Astrocyte (in vitro differentiated cells and primary cell): Measurements from ENCODE around the gene LMTK3. TPM values are rescaled to one million over a fixed set of nuclear protein-coding genes. Genes with fewer than 3 reads are reported as not detected.

Experiments used
- DNase-seq: peaks from one replicate; pipeline ENCODE4 v3.0.0-alpha.2; 2010; ENCODE audit warnings: low read depth
- FAIRE-seq: peaks from 2 replicates; lab custom pipeline; 2011; peaks lifted over from hg19 to GRCh38; lab: Jason Lieb, UNC
- H2AFZ ChIP-seq: 2 replicates; pipeline ENCODE4 v1.6.0; 2012; ENCODE audit warnings: low read depth, low read length, inconsistent platforms
- H3K27ac ChIP-seq: 2 replicates; pipeline ENCODE4 v1.5.1; 2011; ENCODE audit warnings: low read depth, low read length, inconsistent platforms
- H3K27me3 ChIP-seq: 2 replicates; pipeline ENCODE4 v1.6.0; 2011; ENCODE audit warnings: low read length, inconsistent platforms; ENCODE audit not compliant: insufficient read depth
- H3K36me3 ChIP-seq: 2 replicates; pipeline ENCODE4 v1.5.1; 2011; ENCODE audit warnings: low read length, inconsistent platforms; ENCODE audit not compliant: insufficient read depth
- H3K4me1 ChIP-seq: 2 replicates; pipeline ENCODE4 v1.5.1; 2011; ENCODE audit warnings: low read length, inconsistent platforms; ENCODE audit not compliant: insufficient read depth
- H3K4me2 ChIP-seq: 2 replicates; pipeline ENCODE4 v1.6.0; 2012; ENCODE audit warnings: low read length, inconsistent platforms
- H3K4me3 ChIP-seq: 2 replicates; pipeline ENCODE4 v1.5.1; 2011; ENCODE audit warnings: low read depth, mild to moderate bottlenecking, low read length, inconsistent platforms; ENCODE audit not compliant: insufficient read depth
- H3K79me2 ChIP-seq: 2 replicates; pipeline ENCODE4 v1.6.0; 2012; ENCODE audit warnings: mild to moderate bottlenecking, low read length, inconsistent platforms; ENCODE audit not compliant: insufficient read depth
- H3K9ac ChIP-seq: 2 replicates; pipeline ENCODE4 v1.6.0; 2012; ENCODE audit warnings: mild to moderate bottlenecking, low read length, inconsistent platforms
- H3K9me3 ChIP-seq: 2 replicates; pipeline ENCODE4 v1.5.1; 2012; ENCODE audit warnings: low read depth, mild to moderate bottlenecking, low read length, inconsistent platforms; ENCODE audit not compliant: insufficient read depth
- H4K20me1 ChIP-seq: 2 replicates; pipeline ENCODE4 v1.6.0; 2012; ENCODE audit warnings: low read length, inconsistent platforms; ENCODE audit not compliant: insufficient read depth
- H3K27ac Mint-ChIP-seq: one replicate; pipeline ENCODE4 v1.8.0; 2021; ENCODE audit warnings: mild to moderate bottlenecking, mixed read lengths; ENCODE audit not compliant: unreplicated experiment
- H3K27me3 Mint-ChIP-seq: one replicate; pipeline ENCODE4 v1.8.0; 2021; ENCODE audit warnings: low read depth, mixed read lengths; ENCODE audit not compliant: unreplicated experiment
- H3K36me3 Mint-ChIP-seq: one replicate; pipeline ENCODE4 v1.8.0; 2021; ENCODE audit warnings: low read depth, mixed read lengths; ENCODE audit not compliant: unreplicated experiment
- H3K4me1 Mint-ChIP-seq: one replicate; pipeline ENCODE4 v1.8.0; 2021; ENCODE audit warnings: low read depth, mixed read lengths; ENCODE audit not compliant: unreplicated experiment
- H3K4me3 Mint-ChIP-seq: one replicate; pipeline ENCODE4 v1.8.0; 2021; ENCODE audit warnings: mild to moderate bottlenecking, moderate library complexity, mixed read lengths; ENCODE audit not compliant: unreplicated experiment
- H3K9me3 Mint-ChIP-seq: one replicate; pipeline ENCODE4 v1.8.0; 2021; ENCODE audit warnings: mild to moderate bottlenecking, mixed read lengths; ENCODE audit not compliant: unreplicated experiment
- EZH2 ChIP-seq: IDR thresholded peaks from 2 replicates; pipeline ENCODE4 v1.6.1; 2012; ENCODE audit warnings: mild to moderate bottlenecking, low read length, inconsistent platforms; ENCODE audit not compliant: insufficient read depth
- total RNA-seq: library from RNA; stranded (reverse); gene quantifications from 2 replicates; pipeline ENCODE4 v1.2.1, GENCODE V29; 2021
- TF ChIP-seq, protein P1 (sequence below): IDR thresholded peaks from 2 replicates; pipeline ENCODE4 v1.5.1; 2011; ENCODE audit warnings: low read depth, mild to moderate bottlenecking, inconsistent platforms, low read length, moderate library complexity; ENCODE audit not compliant: insufficient read depth

Gene LMTK3
- total RNA-seq, 1 donor from 2014 or later = 6.2 TPM

DNA sequence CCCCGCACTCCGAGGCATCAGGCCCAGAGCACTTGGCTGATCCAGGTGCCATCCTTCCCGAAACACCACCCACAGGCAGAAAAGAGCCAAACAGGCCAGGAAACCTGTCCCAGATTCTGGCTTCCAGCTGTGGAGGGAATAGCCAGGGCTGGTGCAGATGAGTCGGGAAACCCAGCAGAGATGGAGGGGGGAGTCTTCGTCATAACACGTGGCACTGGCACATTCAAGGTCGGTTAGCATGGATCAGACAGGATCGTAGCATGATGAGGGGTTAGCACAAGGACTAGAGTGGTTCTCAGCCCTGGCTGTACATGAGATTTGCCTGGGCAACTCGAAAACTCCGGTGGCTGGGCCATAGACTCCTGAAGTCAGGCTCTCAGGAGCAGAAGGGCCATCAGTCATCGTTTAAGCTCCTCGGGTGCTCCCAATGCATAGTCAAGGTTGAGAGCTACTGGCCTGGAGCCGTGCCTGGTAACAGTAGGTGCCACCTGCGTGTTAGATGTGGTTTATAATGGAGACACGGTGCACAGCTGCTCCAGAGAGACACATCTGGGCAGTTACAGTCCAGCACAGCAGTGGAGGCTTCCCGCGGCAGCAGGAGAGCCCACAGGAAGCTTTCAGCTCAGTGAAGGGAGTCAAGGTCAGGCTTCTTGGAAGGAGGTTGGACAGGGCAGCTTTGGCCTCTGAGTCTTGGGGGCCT, 36.1 kb downstream of the LMTK3 start:
- peaks cover 36% of the 10 kb centered on the region for H3K79me2 ChIP-seq
- H4K20me1 ChIP-seq = peaks cover 89% of the 10 kb centered on the region
- no peak overlapping the region for H2AFZ ChIP-seq
- H3K9ac ChIP-seq = no peak overlapping the region
- H3K27ac ChIP-seq = no peak overlapping the region
- H3K4me2 ChIP-seq = no peak overlapping the region
- peaks cover 12% of the 10 kb centered on the region for H3K4me1 Mint-ChIP-seq
- H3K4me3 Mint-ChIP-seq = no peak overlapping the region
- DNase-seq = no peak
- no peak overlapping the region for H3K4me3 ChIP-seq
- H3K36me3 Mint-ChIP-seq = peaks cover 29% of the 10 kb centered on the region
- no peaks in the 10 kb centered on the region for H3K9me3 ChIP-seq
- no peak overlapping the region for H3K27ac Mint-ChIP-seq
- TF ChIP-seq EZH2 = no peak
- TF ChIP-seq, protein P1, sequence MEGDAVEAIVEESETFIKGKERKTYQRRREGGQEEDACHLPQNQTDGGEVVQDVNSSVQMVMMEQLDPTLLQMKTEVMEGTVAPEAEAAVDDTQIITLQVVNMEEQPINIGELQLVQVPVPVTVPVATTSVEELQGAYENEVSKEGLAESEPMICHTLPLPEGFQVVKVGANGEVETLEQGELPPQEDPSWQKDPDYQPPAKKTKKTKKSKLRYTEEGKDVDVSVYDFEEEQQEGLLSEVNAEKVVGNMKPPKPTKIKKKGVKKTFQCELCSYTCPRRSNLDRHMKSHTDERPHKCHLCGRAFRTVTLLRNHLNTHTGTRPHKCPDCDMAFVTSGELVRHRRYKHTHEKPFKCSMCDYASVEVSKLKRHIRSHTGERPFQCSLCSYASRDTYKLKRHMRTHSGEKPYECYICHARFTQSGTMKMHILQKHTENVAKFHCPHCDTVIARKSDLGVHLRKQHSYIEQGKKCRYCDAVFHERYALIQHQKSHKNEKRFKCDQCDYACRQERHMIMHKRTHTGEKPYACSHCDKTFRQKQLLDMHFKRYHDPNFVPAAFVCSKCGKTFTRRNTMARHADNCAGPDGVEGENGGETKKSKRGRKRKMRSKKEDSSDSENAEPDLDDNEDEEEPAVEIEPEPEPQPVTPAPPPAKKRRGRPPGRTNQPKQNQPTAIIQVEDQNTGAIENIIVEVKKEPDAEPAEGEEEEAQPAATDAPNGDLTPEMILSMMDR = no peak
- no peaks in the 10 kb centered on the region for H3K9me3 Mint-ChIP-seq
- no peak for FAIRE-seq
- peaks cover 50% of the 10 kb centered on the region for H3K36me3 ChIP-seq
- peaks cover 14% of the 10 kb centered on the region for H3K4me1 ChIP-seq
- H3K27me3 ChIP-seq = no peaks in the 10 kb centered on the region
- no peaks in the 10 kb centered on the region for H3K27me3 Mint-ChIP-seq

DNA sequence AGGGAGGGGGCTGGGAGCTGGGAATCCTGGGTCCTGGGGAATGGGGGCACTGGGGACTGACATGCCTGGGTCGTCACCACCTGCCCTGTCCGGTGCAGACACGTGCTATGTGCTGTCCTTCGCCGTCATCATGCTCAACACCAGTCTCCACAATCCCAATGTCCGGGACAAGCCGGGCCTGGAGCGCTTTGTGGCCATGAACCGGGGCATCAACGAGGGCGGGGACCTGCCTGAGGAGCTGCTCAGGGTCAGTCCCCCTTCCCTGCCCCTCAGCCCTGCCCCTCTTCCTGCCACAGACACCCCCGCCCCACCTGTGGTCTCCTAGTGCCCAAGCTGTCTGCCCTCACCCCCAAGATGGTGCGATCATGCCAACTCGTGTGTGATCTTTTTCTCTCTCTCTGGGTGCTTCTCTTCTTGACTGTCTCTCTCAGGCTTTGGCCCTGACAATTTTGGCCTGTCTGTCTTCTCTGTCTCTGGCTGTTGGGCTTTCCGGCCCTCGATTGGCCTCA, 37.5 kb downstream of the LMTK3 start:
- no peak overlapping the region for H3K4me3 ChIP-seq
- no peak overlapping the region for H3K27ac ChIP-seq
- no peaks in the 10 kb centered on the region for H3K27me3 ChIP-seq
- no peaks in the 10 kb centered on the region for H3K9me3 ChIP-seq
- no peak overlapping the region for H2AFZ ChIP-seq
- Mint-ChIP-seq H3K27ac (no peak overlapping the region), H3K4me3 (no peak overlapping the region), H3K4me1 (peaks cover 14% of the 10 kb centered on the region), H3K36me3 (peaks cover 31% of the 10 kb centered on the region), H3K9me3 (no peaks in the 10 kb centered on the region), H3K27me3 (no peaks in the 10 kb centered on the region)
- H3K79me2 ChIP-seq = peaks cover 45% of the 10 kb centered on the region
- TF ChIP-seq EZH2 = no peak
- TF ChIP-seq, protein P1 = no peak
- no peak for FAIRE-seq
- H3K36me3 ChIP-seq = peaks cover 52% of the 10 kb centered on the region
- peaks cover 10% of the 10 kb centered on the region for H3K4me1 ChIP-seq
- no peak overlapping the region for H3K4me2 ChIP-seq
- no peak overlapping the region for H3K9ac ChIP-seq
- H4K20me1 ChIP-seq = peaks cover 84% of the 10 kb centered on the region
- no peak for DNase-seq
